ENCODE measurements around the gene CFB. TPM values are rescaled to one million over a fixed set of nuclear protein-coding genes. Genes with fewer than 3 reads are reported as not detected.
"Not testable (repeated sequence)": the region's sequence is repeated elsewhere in the genome, so short reads cannot be mapped to it uniquely, and the experiment has no call there.

CFB gene
- total RNA-seq, 4 donors from 2014 or later, result 16.7 to 1,024 (median 264) TPM

- DNase-seq (ENCODE audit: low spot score), result peak; percentile 89
- TF ChIP-seq CTCF (IDR thresholded peaks at IDR 0.05), result no peak
- ATAC-seq (ENCODE audit: low FRiP score), result peak; percentile 86
Observed at GRCh38 chr6:31971993-31972708, 26.3 kb downstream of the CFB start, which contains the start of gene DXO. DXO (minus strand) TSS chr6:31972138; CDS start chr6:31971675, 463 bp downstream.

- no peak for TF ChIP-seq CTCF (IDR thresholded peaks at IDR 0.05)
- peak; percentile 23 for ATAC-seq (ENCODE audit: low FRiP score)
- DNase-seq (ENCODE audit: low spot score), result no peak
Observed at GRCh38 chr6:31972709-31973350, 26.9 kb downstream of the CFB start.

- ATAC-seq (ENCODE audit: low FRiP score); DNase-seq (ENCODE audit: low spot score): not testable (repeated sequence)
Observed at GRCh38 chr6:31976065-31976464, 30.2 kb downstream of the CFB start.

GRCh38 chr6:31977816-31978431 is 32.0 kb downstream of the CFB start:
- ATAC-seq (ENCODE audit: low FRiP score), result no peak
- no peak for TF ChIP-seq CTCF (IDR thresholded peaks at IDR 0.05)
- DNase-seq (ENCODE audit: low spot score), result no peak

- no peak for DNase-seq (ENCODE audit: low spot score)
- no peak for TF ChIP-seq CTCF (IDR thresholded peaks at IDR 0.05)
- no peak for ATAC-seq (ENCODE audit: low FRiP score)
Observed at GRCh38 chr6:31978831-31979230, 32.9 kb downstream of the CFB start.

- DNase-seq (ENCODE audit: low spot score), result no peak
- ATAC-seq (ENCODE audit: low FRiP score), result no peak
- TF ChIP-seq CTCF (IDR thresholded peaks at IDR 0.05), result no peak
Observed at GRCh38 chr6:31979238-31979898, 33.5 kb downstream of the CFB start.

- not testable (repeated sequence) for DNase-seq (ENCODE audit: low spot score)
Observed at GRCh38 chr6:31980195-31980876, 34.4 kb downstream of the CFB start.

GRCh38 chr6:31980998-31981397 is 35.1 kb downstream of the CFB start:
- DNase-seq (ENCODE audit: low spot score); ATAC-seq (ENCODE audit: low FRiP score): not testable (repeated sequence)

More at GRCh38 chr6:31980195-31980876, 34.4 kb downstream of the CFB start:
- not testable (repeated sequence) for ATAC-seq (ENCODE audit: low FRiP score)

- DNase-seq (ENCODE audit: low spot score), result not testable (repeated sequence)
- peak; percentile 69 for ATAC-seq (ENCODE audit: low FRiP score)
Observed at GRCh38 chr6:31981744-31982143, 35.8 kb downstream of the CFB start, which contains the start of gene C4A. C4A (plus strand) TSS chr6:31982057; CDS start chr6:31982108, 51 bp downstream.

- not testable (repeated sequence) for ATAC-seq (ENCODE audit: low FRiP score)
Observed at GRCh38 chr6:31989363-31989762, 43.5 kb downstream of the CFB start.

GRCh38 chr6:31994421-31994820 is 48.5 kb downstream of the CFB start:
- DNase-seq (ENCODE audit: low spot score); ATAC-seq (ENCODE audit: low FRiP score): not testable (repeated sequence)

More at GRCh38 chr6:31989363-31989762, 43.5 kb downstream of the CFB start:
- DNase-seq (ENCODE audit: low spot score), result not testable (repeated sequence)
